HG03039 (cell line): Measurements from ENCODE around the gene PWWP2B.
"Not testable (repeated sequence)": the region's sequence is repeated elsewhere in the genome, so short reads cannot be mapped to it uniquely, and the experiment has no call there.

ENCODE experiments used
- ATAC-seq: cut with Tn5 transposase; IDR thresholded peaks from one replicate; pipeline ENCODE4 v1.9.1; 2021; ENCODE audit warnings: mild to moderate bottlenecking, moderate library complexity; ENCODE audit not compliant: unreplicated experiment

PWWP2B gene

DNA sequence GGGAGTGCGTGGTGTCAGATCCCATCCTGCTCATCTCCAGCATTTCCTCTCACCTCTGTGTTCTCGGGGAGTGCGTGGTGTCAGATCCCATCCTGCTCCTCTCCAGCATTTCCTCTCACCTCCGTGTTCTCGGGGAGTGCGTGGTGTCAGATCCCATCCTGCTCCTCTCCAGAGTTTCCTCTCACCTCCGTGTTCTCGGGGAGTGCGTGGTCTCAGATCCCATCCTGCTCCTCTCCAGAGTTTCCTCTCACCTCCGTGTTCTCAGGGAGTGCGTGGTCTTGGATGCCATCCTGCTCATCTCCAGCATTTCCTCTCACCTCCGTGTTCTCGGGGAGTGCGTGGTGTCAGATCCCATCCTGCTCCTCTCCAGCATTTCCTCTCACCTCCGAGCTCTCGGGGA lies 18.0 kb upstream of the PWWP2B start:
- ATAC-seq = not testable (repeated sequence)

DNA sequence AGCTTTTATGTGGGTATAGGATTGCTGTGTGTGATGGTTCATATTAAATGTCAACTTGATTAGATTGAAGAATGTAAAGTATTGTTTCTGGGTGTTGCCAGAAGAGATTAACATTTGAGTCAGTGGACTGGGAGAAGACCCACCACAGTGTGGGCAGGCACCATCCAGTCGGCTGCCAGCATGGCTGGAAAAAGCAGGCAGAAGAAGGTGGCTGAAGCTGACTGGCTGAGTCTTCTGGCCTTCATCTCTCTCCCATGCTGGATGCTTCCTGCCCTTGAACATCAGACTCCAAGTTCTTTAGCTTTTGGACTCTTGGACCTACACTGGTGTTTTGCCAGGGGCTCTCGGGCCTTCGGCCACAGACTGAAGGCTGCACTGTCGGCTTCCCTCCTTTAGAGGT lies 16.0 kb upstream of the PWWP2B start:
- ATAC-seq = not testable (repeated sequence)

GRCh38 chr10:132381741-132382140 lies 15.3 kb upstream of the PWWP2B start:
- ATAC-seq = no peak

- ATAC-seq = no peak
These were observed 14.6 kb upstream of the PWWP2B start for GRCh38 chr10:132382231-132382922.

DNA sequence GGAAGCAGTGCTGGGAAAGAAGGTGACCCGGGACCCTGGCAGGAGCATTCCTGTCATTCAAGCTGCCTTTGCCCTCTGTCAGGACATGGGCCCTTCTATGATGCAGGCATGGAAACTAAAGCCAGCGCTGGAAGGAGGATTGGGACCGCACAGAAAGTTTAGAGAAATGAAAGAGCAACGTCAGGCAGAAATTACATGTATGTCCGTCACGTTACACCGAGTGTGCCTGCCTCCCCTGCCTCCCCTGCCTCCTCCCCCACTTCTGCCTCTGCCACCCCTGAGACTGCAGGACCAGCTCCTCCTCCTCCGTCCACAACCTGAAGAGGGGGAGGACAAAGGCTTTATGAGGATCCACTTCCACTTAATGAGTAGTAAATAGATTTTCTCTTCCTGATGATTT lies 13.9 kb upstream of the PWWP2B start:
- no peak for ATAC-seq

GRCh38 chr10:132383751-132384196 lies 13.2 kb upstream of the PWWP2B start:
- no peak for ATAC-seq

- no peak for ATAC-seq
These were observed 12.2 kb upstream of the PWWP2B start for GRCh38 chr10:132384618-132385388.

DNA sequence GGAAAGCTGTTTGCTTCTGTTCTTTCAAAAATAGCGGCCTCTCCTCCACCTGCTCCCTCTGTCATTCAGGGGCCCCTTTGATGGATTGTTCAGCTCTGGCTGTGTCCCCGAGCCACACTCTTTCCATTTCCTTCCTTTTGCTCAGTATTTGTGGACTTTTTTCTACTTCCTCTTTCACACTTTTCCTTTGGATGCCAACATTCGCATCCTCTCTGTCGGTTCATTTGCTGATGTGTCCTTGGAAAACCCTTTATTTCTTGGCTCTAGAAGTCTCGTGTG lies 11.7 kb upstream of the PWWP2B start:
- ATAC-seq = no peak

DNA sequence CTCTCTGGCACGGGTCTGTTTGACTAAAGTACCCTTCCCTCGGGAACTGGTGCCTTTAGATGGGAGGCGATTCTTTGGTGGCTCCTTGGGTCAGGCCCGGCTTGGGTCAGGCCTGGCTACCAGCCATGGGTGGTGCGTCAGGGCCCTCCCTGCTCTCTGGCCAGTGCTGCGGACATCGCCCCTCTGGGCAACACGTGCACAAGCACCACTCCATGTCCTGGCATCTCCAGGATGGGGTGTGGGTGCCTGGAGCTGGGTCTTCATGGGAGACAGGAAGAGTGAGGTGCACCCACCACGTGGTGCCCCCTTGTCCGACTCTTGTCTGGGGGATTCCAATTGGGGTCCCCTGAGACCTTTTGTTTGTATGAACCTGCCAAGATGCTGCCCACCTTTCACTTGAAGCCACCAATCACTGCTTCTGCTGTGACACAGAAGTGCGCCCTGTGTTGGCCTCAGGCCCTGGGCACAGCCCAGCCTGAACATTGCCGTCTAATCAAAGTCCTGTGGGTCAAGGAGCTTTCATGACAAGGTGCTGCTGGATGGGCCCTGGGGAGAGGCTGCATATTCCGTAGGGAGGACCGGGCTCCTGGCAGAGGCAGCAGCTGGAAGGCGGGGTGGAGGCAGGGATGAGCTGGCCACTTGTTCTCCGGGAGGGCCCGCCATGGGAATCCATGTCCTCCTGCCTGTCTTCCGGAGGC lies 11.1 kb upstream of the PWWP2B start:
- no peak for ATAC-seq

- ATAC-seq = no peak
These were observed 10.6 kb upstream of the PWWP2B start for GRCh38 chr10:132386419-132386831.

- not testable (repeated sequence) for ATAC-seq
These were observed 10.1 kb upstream of the PWWP2B start for GRCh38 chr10:132386896-132387295.

- ATAC-seq = no peak
These were observed 9.2 kb upstream of the PWWP2B start for GRCh38 chr10:132387764-132388210.

- no peak for ATAC-seq
These were observed 8.0 kb upstream of the PWWP2B start for GRCh38 chr10:132388891-132389432.

GRCh38 chr10:132389433-132390169 lies 7.4 kb upstream of the PWWP2B start:
- ATAC-seq = no peak

DNA sequence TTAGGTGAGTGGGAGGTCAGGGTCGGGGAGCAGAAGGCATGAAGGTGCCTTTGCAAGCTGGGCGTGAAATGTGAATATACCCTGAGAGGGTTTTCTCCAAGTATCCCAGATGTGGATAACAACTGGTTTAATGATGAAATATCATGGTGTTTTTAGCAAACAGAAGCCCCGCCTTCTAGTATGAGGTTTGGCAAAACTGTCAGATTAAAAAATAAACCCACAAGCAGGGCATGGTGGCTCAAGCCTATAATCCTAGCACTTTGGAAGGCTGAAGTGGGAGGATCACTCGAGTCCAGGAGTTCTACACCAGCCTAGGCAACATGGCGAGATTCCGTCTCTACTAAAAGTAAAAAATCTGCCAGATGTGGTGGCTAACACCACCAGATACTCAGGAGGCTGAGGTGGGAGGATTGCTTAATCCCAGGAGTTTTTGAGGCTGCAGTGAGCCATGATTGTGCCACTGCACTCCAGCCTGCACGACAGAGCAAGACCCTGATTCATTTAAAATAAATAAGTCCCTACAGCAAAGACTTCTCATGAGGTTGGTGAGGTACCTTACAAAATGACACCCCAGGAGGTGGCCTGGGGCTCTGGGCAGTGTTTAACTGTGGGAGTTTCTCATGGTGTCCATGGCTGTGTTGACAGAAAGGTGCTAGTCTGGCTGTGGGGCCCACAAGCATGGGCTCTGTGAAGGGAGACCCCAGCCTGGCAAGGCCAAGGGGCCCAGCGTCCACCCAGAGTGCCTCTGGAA lies 6.7 kb upstream of the PWWP2B start:
- ATAC-seq = no peak

- no peak for ATAC-seq
These were observed 5.9 kb upstream of the PWWP2B start for GRCh38 chr10:132390921-132391675.

GRCh38 chr10:132391676-132392020 lies 5.4 kb upstream of the PWWP2B start:
- no peak for ATAC-seq

GRCh38 chr10:132392184-132392800 lies 4.7 kb upstream of the PWWP2B start:
- no peak for ATAC-seq
